IMR-90 (cell line): ENCODE measurements around the gene MEIG1. TPM values are rescaled to one million over a fixed set of nuclear protein-coding genes. Genes with fewer than 3 reads are reported as not detected.

ENCODE experiments used
- ATAC-seq: fragments of 200-7000 bp; cut with Tn5 transposase; 2 replicates; pipeline ENCODE4 v1.9.1; 2020; ENCODE audit warnings: low read depth, mild to moderate bottlenecking, moderate library complexity
- BruUV-seq: library from RNA; stranded (reverse); fragments of 400-500 nt; replicated peaks from 2 replicates; lab custom pipeline; 2021; lab: Mats Ljungman, UMichigan
- CTCF ChIA-PET: fragments of 300-600 bp; formaldehyde crosslinking; extraction: SDS; loops from one replicate; lab custom pipeline; 2021; ENCODE audit warnings: antibody characterized with exemption; lab: Yijun Ruan, JAX
- POLR2A ChIA-PET: fragments of 300-600 bp; sonication (Branson Sonifier 250); formaldehyde crosslinking; loops from one replicate; lab custom pipeline; 2022; ENCODE audit warnings: antibody characterized with exemption; ENCODE audit not compliant: unreplicated experiment; lab: Charles Lee
- DNase-seq: peaks from one replicate; pipeline ENCODE4 v3.0.0; 2013
- H2AFZ ChIP-seq: replicated peaks from 2 replicates; pipeline ENCODE3; 2013; ENCODE audit warnings: low read length, mild to moderate bottlenecking; ENCODE audit not compliant: poor library complexity
- H2AK5ac ChIP-seq: 2 replicates; pipeline ENCODE4 v1.6.1; 2013; ENCODE audit warnings: low read depth, low read length, inconsistent platforms
- H2AK9ac ChIP-seq: replicated peaks from 2 replicates; pipeline ENCODE3; 2013; ENCODE audit warnings: mild to moderate bottlenecking, low read depth, low read length, moderate library complexity; ENCODE audit not compliant: poor library complexity
- H2BK120ac ChIP-seq: 2 replicates; pipeline ENCODE4 v1.6.1; 2013; ENCODE audit warnings: low read depth, low read length, inconsistent platforms
- H2BK15ac ChIP-seq: 3 replicates; pipeline ENCODE4 v1.6.1; 2013; ENCODE audit warnings: low read depth, low read length, inconsistent platforms
- H2BK20ac ChIP-seq: 2 replicates; pipeline ENCODE4 v1.6.1; 2013; ENCODE audit warnings: low read depth, mild to moderate bottlenecking, inconsistent platforms, low read length, moderate library complexity
- H2BK5ac ChIP-seq: 2 replicates; pipeline ENCODE4 v1.6.1; 2013; ENCODE audit warnings: mild to moderate bottlenecking, low read depth, low read length, inconsistent platforms; ENCODE audit not compliant: poor library complexity, severe bottlenecking
- H3K14ac ChIP-seq: replicated peaks from 2 replicates; pipeline ENCODE4 v1.6.1; 2013; ENCODE audit warnings: low read depth, low read length, inconsistent platforms
- H3K18ac ChIP-seq: 2 replicates; pipeline ENCODE4 v1.6.1; 2013; ENCODE audit warnings: low read depth, low read length, control low read depth
- H3K23ac ChIP-seq: 2 replicates; pipeline ENCODE4 v1.6.1; 2013; ENCODE audit warnings: low read depth, low read length, inconsistent platforms
- H3K27ac ChIP-seq: 2 replicates; pipeline ENCODE4 v1.5.1; 2013; ENCODE audit warnings: mild to moderate bottlenecking, control low read depth, low read length; ENCODE audit not compliant: insufficient read depth
- H3K27me3 ChIP-seq: 2 replicates; pipeline ENCODE4 v1.6.1; 2013; ENCODE audit warnings: low read length; ENCODE audit not compliant: control insufficient read depth, insufficient read depth
- H3K36me3 ChIP-seq: 2 replicates; pipeline ENCODE4 v1.6.1; 2013; ENCODE audit warnings: low read length, mixed read lengths; ENCODE audit not compliant: control insufficient read depth, insufficient read depth
- H3K4ac ChIP-seq: 2 replicates; pipeline ENCODE4 v1.6.1; 2013; ENCODE audit warnings: low read depth, low read length, inconsistent platforms
- H3K4me1 ChIP-seq: 2 replicates; pipeline ENCODE4 v1.6.1; 2013; ENCODE audit warnings: low read length, mixed read lengths; ENCODE audit not compliant: control insufficient read depth, insufficient read depth
- H3K4me2 ChIP-seq: 2 replicates; pipeline ENCODE4 v1.6.1; 2013; ENCODE audit warnings: low read depth, mild to moderate bottlenecking, control low read depth, low read length, moderate library complexity
- H3K4me3 ChIP-seq: 2 replicates; pipeline ENCODE4 v1.5.1; 2013; ENCODE audit warnings: low read depth, mild to moderate bottlenecking, control low read depth, low read length, moderate library complexity; ENCODE audit not compliant: insufficient read depth
- H3K56ac ChIP-seq: 2 replicates; pipeline ENCODE4 v1.6.1; 2013; ENCODE audit warnings: low read length, inconsistent platforms; ENCODE audit not compliant: insufficient read depth; ENCODE audit errors: extremely low read depth
- H3K79me1 ChIP-seq, 2 experiments: 2 replicates each; pipeline ENCODE4 v1.6.1; 2013; ENCODE audit warnings: low read length in 2 of 2, inconsistent platforms in 1 of 2, low read depth in 1 of 2
- H3K9ac ChIP-seq: 2 replicates; pipeline ENCODE4 v1.6.1; 2013; ENCODE audit warnings: low read depth, low read length, control low read depth
- H3K9me1 ChIP-seq: 2 replicates; pipeline ENCODE4 v1.6.1; 2013; ENCODE audit warnings: low read length, inconsistent platforms; ENCODE audit not compliant: insufficient read depth
- H3K9me3 ChIP-seq: 2 replicates; pipeline ENCODE4 v1.6.1; 2013; ENCODE audit warnings: low read length; ENCODE audit not compliant: control insufficient read depth, insufficient read depth
- H4K20me1 ChIP-seq: 2 replicates; pipeline ENCODE4 v1.6.1; 2013; ENCODE audit warnings: low read length, inconsistent platforms; ENCODE audit not compliant: insufficient read depth
- H4K5ac ChIP-seq: 2 replicates; pipeline ENCODE4 v1.6.1; 2013; ENCODE audit warnings: mild to moderate bottlenecking, low read depth, low read length, control low read depth
- H4K8ac ChIP-seq, 2 experiments: 2 replicates each; pipeline ENCODE4 v1.6.1; 2013; ENCODE audit warnings: low read depth in 2 of 2, low read length in 2 of 2, control low read depth in 1 of 2, inconsistent platforms in 1 of 2
- H4K91ac ChIP-seq: 2 replicates; pipeline ENCODE4 v1.6.1; 2013; ENCODE audit warnings: low read depth, low read length, inconsistent platforms; ENCODE audit not compliant: insufficient read depth
- BHLHE40 ChIP-seq: fragments of 150-350 bp; IDR thresholded peaks from 2 replicates; pipeline ENCODE4 v1.6.1; 2016; ENCODE audit warnings: mild to moderate bottlenecking, low read depth, low read length
- CEBPB ChIP-seq: IDR thresholded peaks from 2 replicates; pipeline ENCODE4 v1.6.1; 2012; ENCODE audit warnings: low read depth, low read length, improper control_type of control experiment
- CHD1 ChIP-seq: IDR thresholded peaks from 2 replicates; pipeline ENCODE4 v1.6.1; 2012; ENCODE audit warnings: low read depth, low read length, improper control_type of control experiment
- FOS ChIP-seq: fragments of 150-350 bp; IDR thresholded peaks from 2 replicates; pipeline ENCODE4 v1.6.1; 2016; ENCODE audit warnings: low read depth, low read length
- MAFK ChIP-seq: IDR thresholded peaks from 2 replicates; pipeline ENCODE4 v1.6.1; 2012; ENCODE audit warnings: low read depth, low read length, improper control_type of control experiment
- MAZ ChIP-seq: IDR thresholded peaks from 2 replicates; pipeline ENCODE4 v1.6.1; 2012; ENCODE audit warnings: low read depth, mild to moderate bottlenecking, low read length, improper control_type of control experiment, moderate library complexity, borderline replicate concordance
- MXI1 ChIP-seq: IDR thresholded peaks from 2 replicates; pipeline ENCODE4 v1.6.1; 2012; ENCODE audit warnings: low read depth, mild to moderate bottlenecking, low read length, moderate library complexity, borderline replicate concordance
- NFE2L2 ChIP-seq: fragments of 150-350 bp; IDR thresholded peaks from 2 replicates; pipeline ENCODE4 v1.6.1; 2016; ENCODE audit warnings: low read depth, mild to moderate bottlenecking, low read length
- POLR2A ChIP-seq: IDR thresholded peaks from 2 replicates; pipeline ENCODE4 v1.6.1; 2012; ENCODE audit warnings: mild to moderate bottlenecking, low read depth, low read length
- RAD21 ChIP-seq: IDR thresholded peaks from 2 replicates; pipeline ENCODE4 v1.6.1; 2012; ENCODE audit warnings: low read length, improper control_type of control experiment
- RCOR1 ChIP-seq: IDR thresholded peaks from 2 replicates; pipeline ENCODE4 v1.6.1; 2012; ENCODE audit warnings: mild to moderate bottlenecking, low read length, improper control_type of control experiment; ENCODE audit not compliant: insufficient replicate concordance
- RFX5 ChIP-seq: IDR thresholded peaks from 2 replicates; pipeline ENCODE4 v1.8.0; 2012; ENCODE audit warnings: low read depth, mild to moderate bottlenecking, low read length, moderate library complexity
- SMC3 ChIP-seq: fragments of 150-350 bp; IDR thresholded peaks from 2 replicates; pipeline ENCODE4 v1.6.1; 2016; ENCODE audit warnings: low read depth, mild to moderate bottlenecking, antibody characterized with exemption, low read length, moderate library complexity
- WGBS, 2 experiments: methylation state at CpG; one replicate each; pipeline versions ENCODE4 v1.1.5 to v1.1.7; 2013; ENCODE audit warnings: missing lambda C conversion rate in 2 of 2; ENCODE audit not compliant: insufficient read length in 1 of 2; ENCODE audit errors: extremely low coverage in 2 of 2; 5-methylcytosine and 5-hydroxymethylcytosine counted together
- dilution Hi-C: fragments of 300-500 bp; cut with HindIII; formaldehyde crosslinking; loops from one replicate; pipeline ENCODE4 v1.14.3; 2018; ENCODE audit warnings: low sequenced_read_pairs; ENCODE audit not compliant: unreplicated experiment
- in situ Hi-C: fragments of 300-500 bp; cut with MboI; formaldehyde crosslinking; loops from 3 replicates; pipeline ENCODE4 v1.14.3; 2019; ENCODE audit warnings: low sequenced_read_pairs, inconsistent platforms, mixed read lengths
- intact Hi-C: fragments of 100-400 bp; cut with micrococcal nuclease; formaldehyde crosslinking; loops from 2 replicates; pipeline ENCODE4 v1.10.0; 2022
- polyA plus RNA-seq, 3 experiments: library from polyadenylated mRNA; depleted of rRNA; stranded (reverse); fragments of >200 nt; gene quantifications; 2 replicates each; pipeline ENCODE4 v1.2.3, GENCODE V29; 2012; ENCODE audit warnings: low replicate concordance in 1 of 3
- total RNA-seq: library from RNA; depleted of rRNA; stranded (reverse); fragments of >200 nt; gene quantifications from 2 replicates; pipeline ENCODE4 v1.2.3, GENCODE V29; 2012
- TF ChIP-seq, protein P1 (sequence below): fragments of 150-350 bp; IDR thresholded peaks from 2 replicates; pipeline ENCODE4 v1.6.1; 2016; ENCODE audit warnings: low read depth, mild to moderate bottlenecking, low read length, moderate library complexity, borderline replicate concordance
- TF ChIP-seq, protein P2 (sequence below): fragments of 150-350 bp; IDR thresholded peaks from 2 replicates; pipeline ENCODE4 v1.6.1; 2017; ENCODE audit warnings: mild to moderate bottlenecking, antibody characterized with exemption, low read length, low read depth

The MEIG1 gene
- total and polyA plus RNA-seq, 2 of the 4 experiments (the other 2 are of a cell fraction), result not detected

GRCh38 chr10:14926061-14926470 lies 33.1 kb upstream of the MEIG1 start:
- no peak overlapping the region for H3K9ac ChIP-seq
- no peak overlapping the region for H2AK9ac ChIP-seq
- no peak overlapping the region for H3K18ac ChIP-seq
- no peak overlapping the region for H3K14ac ChIP-seq
- H3K9me3 ChIP-seq, result no peaks in the 10 kb centered on the region
- peaks cover 38% of the 10 kb centered on the region for H3K36me3 ChIP-seq
- H2BK120ac ChIP-seq, result no peak overlapping the region
- no peak for DNase-seq
- no peaks in the 10 kb centered on the region for H4K20me1 ChIP-seq
- H2BK5ac ChIP-seq, result no peak overlapping the region
- ChIA-PET CTCF (no interaction called here), POLR2A (no interaction called here)
- no CpG with 5 or more reads among the region's 8 CpGs for WGBS, 2 experiments
- H4K8ac ChIP-seq, result no peak overlapping the region
- H3K4ac ChIP-seq, result no peak overlapping the region
- peaks cover 4 to 7% of the 10 kb centered on the region in 2 experiments; a peak in 1 of 4 replicates for H3K79me1 ChIP-seq
- TF ChIP-seq CEBPB, result no peak
- TF ChIP-seq RFX5, result no peak
- no peak for TF ChIP-seq MAZ
- no peak for TF ChIP-seq MXI1
- TF ChIP-seq RAD21, result no peak
- no peak for TF ChIP-seq MAFK
- no peak for TF ChIP-seq FOS
- no peak for TF ChIP-seq NFE2L2
- TF ChIP-seq SMC3, result no peak
- TF ChIP-seq RCOR1, result no peak
- TF ChIP-seq POLR2A, result no peak
- TF ChIP-seq, protein P1, sequence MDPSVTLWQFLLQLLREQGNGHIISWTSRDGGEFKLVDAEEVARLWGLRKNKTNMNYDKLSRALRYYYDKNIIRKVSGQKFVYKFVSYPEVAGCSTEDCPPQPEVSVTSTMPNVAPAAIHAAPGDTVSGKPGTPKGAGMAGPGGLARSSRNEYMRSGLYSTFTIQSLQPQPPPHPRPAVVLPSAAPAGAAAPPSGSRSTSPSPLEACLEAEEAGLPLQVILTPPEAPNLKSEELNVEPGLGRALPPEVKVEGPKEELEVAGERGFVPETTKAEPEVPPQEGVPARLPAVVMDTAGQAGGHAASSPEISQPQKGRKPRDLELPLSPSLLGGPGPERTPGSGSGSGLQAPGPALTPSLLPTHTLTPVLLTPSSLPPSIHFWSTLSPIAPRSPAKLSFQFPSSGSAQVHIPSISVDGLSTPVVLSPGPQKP, result no peak
- TF ChIP-seq CHD1, result no peak
- TF ChIP-seq BHLHE40, result no peak
- TF ChIP-seq, protein P2, sequence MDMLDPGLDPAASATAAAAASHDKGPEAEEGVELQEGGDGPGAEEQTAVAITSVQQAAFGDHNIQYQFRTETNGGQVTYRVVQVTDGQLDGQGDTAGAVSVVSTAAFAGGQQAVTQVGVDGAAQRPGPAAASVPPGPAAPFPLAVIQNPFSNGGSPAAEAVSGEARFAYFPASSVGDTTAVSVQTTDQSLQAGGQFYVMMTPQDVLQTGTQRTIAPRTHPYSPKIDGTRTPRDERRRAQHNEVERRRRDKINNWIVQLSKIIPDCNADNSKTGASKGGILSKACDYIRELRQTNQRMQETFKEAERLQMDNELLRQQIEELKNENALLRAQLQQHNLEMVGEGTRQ, result no peak
- no TSS peak for BruUV-seq
- no peak overlapping the region for H4K91ac ChIP-seq
- H2AK5ac ChIP-seq, result no peak overlapping the region
- no peak for ATAC-seq
- H3K4me3 ChIP-seq, result no peak overlapping the region
- H3K27ac ChIP-seq, result no peak overlapping the region
- no peak overlapping the region for H3K23ac ChIP-seq
- H2BK15ac ChIP-seq, result no peak overlapping the region
- H3K27me3 ChIP-seq, result no peaks in the 10 kb centered on the region
- no peak overlapping the region for H4K5ac ChIP-seq
- H2BK20ac ChIP-seq, result no peak overlapping the region
- peaks cover 8% of the 10 kb centered on the region for H3K9me1 ChIP-seq
- in situ Hi-C loops (no loop called here), dilution Hi-C loops (no loop called here), intact Hi-C loops (no loop called here)
- H3K56ac ChIP-seq, result no peak overlapping the region
- H3K4me1 ChIP-seq, result no peaks in the 10 kb centered on the region
- no peak overlapping the region for H2AFZ ChIP-seq
- H3K4me2 ChIP-seq, result no peak overlapping the region
